ENCODE measurements around the gene RBL2. TPM values are rescaled to one million over a fixed set of nuclear protein-coding genes. Genes with fewer than 3 reads are reported as not detected.
A peak's percentile ranks its signal among the peaks of the same experiment; 100 is the strongest.

The RBL2 gene
- total and polyA plus RNA-seq, 7 experiments from 2014 or later: 158 to 452 (median 253) TPM

- H3K4me1 Mint-ChIP-seq: peaks cover 14 to 46% (median 24%) of the 10 kb centered on the region in 7 donors
- peaks cover 0 to 3% (median 0%) of the 10 kb centered on the region in 5 donors for H3K36me3 Mint-ChIP-seq
- no peak overlapping the region for H3K4me3 ChIP-seq (ENCODE audit: low read length)
- intact Hi-C loops (cut with micrococcal nuclease): no loop called here
- peaks cover 0 to 3% (median 0%) of the 10 kb centered on the region in 11 donors for H3K9me3 Mint-ChIP-seq
- H3K4me1 ChIP-seq (ENCODE audit: control insufficient read depth in 2 of 2, insufficient read depth in 2 of 2, low read length in 2 of 2): peaks cover 8 to 25% of the 10 kb centered on the region in 2 donors
- peak overlapping the region in 1 of 9 donors; percentile 45 for H3K27ac Mint-ChIP-seq
- no peaks in the 10 kb centered on the region for H3K9me3 ChIP-seq (ENCODE audit: control insufficient read depth in 2 of 3, low read length in 3 of 3)
- H3K27ac ChIP-seq (ENCODE audit: low read depth, low read length): no peak overlapping the region
- H3K27me3 Mint-ChIP-seq: no peaks in the 10 kb centered on the region
- ChIA-PET POLR2A (interaction anchor here (0.6 to 2.2 kb wide), 3 partner anchors 50 to 375 kb away, joined by 3 to 7 read pairs (median 4); partner anchors contain the start of gene RBL2), CTCF (interaction anchor here (0.6 kb wide), 1 partner anchor 42 kb away, joined by 3 read pairs; no protein-coding TSS in a partner anchor)
- H3K36me3 ChIP-seq (ENCODE audit: control insufficient read depth in 2 of 3, insufficient read depth in 3 of 3, low read length in 3 of 3): no peaks in the 10 kb centered on the region
- H3K27me3 ChIP-seq (ENCODE audit: control insufficient read depth in 2 of 2, insufficient read depth in 2 of 2, low read length in 2 of 2): no peaks in the 10 kb centered on the region
- ATAC-seq (no peak), DNase-seq (no peak)
- H3K4me3 Mint-ChIP-seq: no peak overlapping the region
Measured at GRCh38 chr16:53507464-53508179, 73.4 kb downstream of the RBL2 start.

GRCh38 chr16:53509906-53510703, 75.8 kb downstream of the RBL2 start:
- DNase-seq (peak; percentile 34 to 72 (median 50)), ATAC-seq (peak; percentile 86)
- peaks cover 0 to 9% (median 2%) of the 10 kb centered on the region in 11 donors for H3K9me3 Mint-ChIP-seq
- peaks cover 1 to 44% (median 21%) of the 10 kb centered on the region in 7 donors for H3K4me1 Mint-ChIP-seq
- H3K36me3 Mint-ChIP-seq: peaks cover 0 to 24% (median 0%) of the 10 kb centered on the region in 5 donors
- H3K9me3 ChIP-seq (ENCODE audit: control insufficient read depth in 2 of 3, low read length in 3 of 3): no peaks in the 10 kb centered on the region
- H3K27ac ChIP-seq (ENCODE audit: low read depth, low read length): no peak overlapping the region
- H3K27me3 ChIP-seq (ENCODE audit: control insufficient read depth in 2 of 2, insufficient read depth in 2 of 2, low read length in 2 of 2): no peaks in the 10 kb centered on the region
- H3K4me3 Mint-ChIP-seq: peak overlapping the region; percentile 8 to 75 (median 52)
- CTCF ChIA-PET: interaction anchor here (1.5 to 1.8 kb wide), 2 partner anchors 39 to 455 kb away, joined by 3 to 8 read pairs; partner anchors contain the start of gene CHD9
- intact Hi-C loops (cut with micrococcal nuclease): loop anchor here (1.0 to 10.0 kb wide), 9 partner anchors 8 to 455 kb away; no protein-coding TSS in a partner anchor
- POLR2A ChIA-PET: interaction anchor here (0.6 to 1.0 kb wide), 2 partner anchors 61 to 189 kb away, joined by 3 read pairs; no protein-coding TSS in a partner anchor
- no peaks in the 10 kb centered on the region for H3K36me3 ChIP-seq (ENCODE audit: control insufficient read depth in 2 of 3, insufficient read depth in 3 of 3, low read length in 3 of 3)
- H3K4me3 ChIP-seq (ENCODE audit: low read length): peak overlapping the region; percentile 21
- H3K4me1 ChIP-seq (ENCODE audit: control insufficient read depth in 2 of 2, insufficient read depth in 2 of 2, low read length in 2 of 2): peaks cover 0 to 13% of the 10 kb centered on the region in 2 donors
- H3K27me3 Mint-ChIP-seq: peaks cover 0 to 6% (median 0%) of the 10 kb centered on the region in 5 donors
- H3K27ac Mint-ChIP-seq: peak overlapping the region in 4 of 9 donors; percentile 14 to 48 (median 31)

GRCh38 chr16:53510704-53511070, 76.4 kb downstream of the RBL2 start:
- H3K4me3 ChIP-seq (ENCODE audit: low read length): peak overlapping the region; percentile 21
- ATAC-seq (no peak), DNase-seq (no peak)
- peaks cover 0 to 28% (median 0%) of the 10 kb centered on the region in 5 donors for H3K36me3 Mint-ChIP-seq
- H3K36me3 ChIP-seq (ENCODE audit: control insufficient read depth in 2 of 3, insufficient read depth in 3 of 3, low read length in 3 of 3): no peaks in the 10 kb centered on the region
- peaks cover 0 to 9% (median 2%) of the 10 kb centered on the region in 11 donors for H3K9me3 Mint-ChIP-seq
- peak overlapping the region in 2 of 9 donors; percentile 14 to 17 for H3K27ac Mint-ChIP-seq
- POLR2A ChIA-PET: interaction anchor here (0.6 kb wide), 1 partner anchor 189 kb away, joined by 3 read pairs; no protein-coding TSS in a partner anchor
- H3K9me3 ChIP-seq (ENCODE audit: control insufficient read depth in 2 of 3, low read length in 3 of 3): no peaks in the 10 kb centered on the region
- H3K4me3 Mint-ChIP-seq: peak overlapping the region in 6 of 10 donors; percentile 15 to 71 (median 48)
- no peak overlapping the region for H3K27ac ChIP-seq (ENCODE audit: low read depth, low read length)
- CTCF ChIA-PET: no interaction called here
- H3K27me3 Mint-ChIP-seq: peaks cover 0 to 6% (median 0%) of the 10 kb centered on the region in 5 donors
- H3K27me3 ChIP-seq (ENCODE audit: control insufficient read depth in 2 of 2, insufficient read depth in 2 of 2, low read length in 2 of 2): no peaks in the 10 kb centered on the region
- H3K4me1 Mint-ChIP-seq: peaks cover 2 to 42% (median 25%) of the 10 kb centered on the region in 7 donors
- intact Hi-C loops (cut with micrococcal nuclease): loop anchor here (1.0 to 10.0 kb wide), 9 partner anchors 8 to 455 kb away; no protein-coding TSS in a partner anchor
- peaks cover 0 to 13% of the 10 kb centered on the region in 2 donors for H3K4me1 ChIP-seq (ENCODE audit: control insufficient read depth in 2 of 2, insufficient read depth in 2 of 2, low read length in 2 of 2)

- H3K4me3 ChIP-seq (ENCODE audit: low read length): no peak overlapping the region
- no peak for DNase-seq
- H3K27me3 ChIP-seq (ENCODE audit: control insufficient read depth in 2 of 2, insufficient read depth in 2 of 2, low read length in 2 of 2): no peaks in the 10 kb centered on the region
- peaks cover 5 to 45% (median 29%) of the 10 kb centered on the region in 7 donors for H3K4me1 Mint-ChIP-seq
- no peak for ATAC-seq
- peaks cover 0 to 9% (median 2%) of the 10 kb centered on the region in 11 donors for H3K9me3 Mint-ChIP-seq
- intact Hi-C loops (cut with micrococcal nuclease): loop anchor here (2.0 to 10.0 kb wide), 4 partner anchors 190 to 380 kb away; no protein-coding TSS in a partner anchor
- H3K4me3 Mint-ChIP-seq: peak overlapping the region in 2 of 10 donors; percentile 15 to 71
- H3K36me3 ChIP-seq (ENCODE audit: control insufficient read depth in 2 of 3, insufficient read depth in 3 of 3, low read length in 3 of 3): no peaks in the 10 kb centered on the region
- H3K36me3 Mint-ChIP-seq: peaks cover 0 to 31% (median 0%) of the 10 kb centered on the region in 5 donors
- H3K27ac Mint-ChIP-seq: peak overlapping the region in 1 of 9 donors; percentile 38
- H3K4me1 ChIP-seq (ENCODE audit: control insufficient read depth in 2 of 2, insufficient read depth in 2 of 2, low read length in 2 of 2): peaks cover 2 to 14% of the 10 kb centered on the region in 2 donors
- peaks cover 0 to 6% (median 2%) of the 10 kb centered on the region in 5 donors for H3K27me3 Mint-ChIP-seq
- no peaks in the 10 kb centered on the region for H3K9me3 ChIP-seq (ENCODE audit: control insufficient read depth in 2 of 3, low read length in 3 of 3)
- POLR2A ChIA-PET: no interaction called here
- CTCF ChIA-PET: no interaction called here
- no peak overlapping the region for H3K27ac ChIP-seq (ENCODE audit: low read depth, low read length)
Measured at GRCh38 chr16:53511084-53511402, 76.8 kb downstream of the RBL2 start.

- Mint-ChIP-seq H3K27ac (peak overlapping the region in 2 of 9 donors; percentile 25 to 31), H3K4me1 (peaks cover 9 to 47% (median 33%) of the 10 kb centered on the region in 7 donors), H3K4me3 (no peak overlapping the region), H3K36me3 (peaks cover 0 to 34% (median 0%) of the 10 kb centered on the region in 5 donors), H3K9me3 (peaks cover 0 to 9% (median 2%) of the 10 kb centered on the region in 11 donors), H3K27me3 (peaks cover 0 to 6% (median 2%) of the 10 kb centered on the region in 5 donors)
- ATAC-seq: no peak
- POLR2A ChIA-PET: no interaction called here
- no peak for DNase-seq
- intact Hi-C loops (cut with micrococcal nuclease): loop anchor here (2.0 to 10.0 kb wide), 4 partner anchors 191 to 381 kb away; no protein-coding TSS in a partner anchor
- H3K27me3 ChIP-seq (ENCODE audit: control insufficient read depth in 2 of 2, insufficient read depth in 2 of 2, low read length in 2 of 2): no peaks in the 10 kb centered on the region
- H3K36me3 ChIP-seq (ENCODE audit: control insufficient read depth in 2 of 3, insufficient read depth in 3 of 3, low read length in 3 of 3): no peaks in the 10 kb centered on the region
- peaks cover 6 to 16% of the 10 kb centered on the region in 2 donors for H3K4me1 ChIP-seq (ENCODE audit: control insufficient read depth in 2 of 2, insufficient read depth in 2 of 2, low read length in 2 of 2)
- H3K27ac ChIP-seq (ENCODE audit: low read depth, low read length): no peak overlapping the region
- no peak overlapping the region for H3K4me3 ChIP-seq (ENCODE audit: low read length)
- CTCF ChIA-PET: no interaction called here
- H3K9me3 ChIP-seq (ENCODE audit: control insufficient read depth in 2 of 3, low read length in 3 of 3): no peaks in the 10 kb centered on the region
Measured at GRCh38 chr16:53511403-53512280, 77.4 kb downstream of the RBL2 start.
